Tibial nerve (tissue), 4 donors: ENCODE data around the gene NRG2.

Experiments used
- CTCF ChIP-seq, 5 experiments: fragments of 200-600 bp in 3 of 5; fragments of 450-650 bp in 2 of 5; sonication (generic) in 3 of 5; IDR thresholded peaks; one replicate each; pipeline ENCODE4 v1.5.1; 2016 to 2019; ENCODE audit warnings: antibody characterized with exemption in 5 of 5, mild to moderate bottlenecking in 3 of 5, moderate library complexity in 2 of 5
- EP300 ChIP-seq, 2 donors: sonication (generic); formaldehyde crosslinking; IDR thresholded peaks; one replicate each; pipeline ENCODE4 v1.6.1; 2017; ENCODE audit warnings: antibody characterized with exemption in 2 of 2, mild to moderate bottlenecking in 1 of 2
- POLR2A ChIP-seq, 2 donors: fragments of 450-650 bp; IDR thresholded peaks; one replicate each; pipeline ENCODE4 v1.6.1; 2017; ENCODE audit warnings: antibody characterized with exemption in 2 of 2, mild to moderate bottlenecking in 2 of 2, moderate library complexity in 2 of 2

GRCh38 chr5:139955053-139955605, 88.0 kb downstream of the NRG2 start:
- TF ChIP-seq POLR2A (IDR thresholded peaks at IDR 0.05) (no peak), CTCF (IDR thresholded peaks at IDR 0.05) (no peak), EP300 (IDR thresholded peaks at IDR 0.05) (no peak)
